Activated CD8-positive, alpha-beta memory T cell treated with anti-CD3 and anti-CD28 coated beads for 48 hours (primary cell): ENCODE measurements around the gene ETS1.

ENCODE experiments used
- DNase-seq, 3 experiments: peaks; one replicate each; pipeline ENCODE4 v3.0.0-alpha.2; 2020; ENCODE audit warnings: low read depth in 2 of 3, low spot score in 2 of 3

The ETS1 gene

DNA sequence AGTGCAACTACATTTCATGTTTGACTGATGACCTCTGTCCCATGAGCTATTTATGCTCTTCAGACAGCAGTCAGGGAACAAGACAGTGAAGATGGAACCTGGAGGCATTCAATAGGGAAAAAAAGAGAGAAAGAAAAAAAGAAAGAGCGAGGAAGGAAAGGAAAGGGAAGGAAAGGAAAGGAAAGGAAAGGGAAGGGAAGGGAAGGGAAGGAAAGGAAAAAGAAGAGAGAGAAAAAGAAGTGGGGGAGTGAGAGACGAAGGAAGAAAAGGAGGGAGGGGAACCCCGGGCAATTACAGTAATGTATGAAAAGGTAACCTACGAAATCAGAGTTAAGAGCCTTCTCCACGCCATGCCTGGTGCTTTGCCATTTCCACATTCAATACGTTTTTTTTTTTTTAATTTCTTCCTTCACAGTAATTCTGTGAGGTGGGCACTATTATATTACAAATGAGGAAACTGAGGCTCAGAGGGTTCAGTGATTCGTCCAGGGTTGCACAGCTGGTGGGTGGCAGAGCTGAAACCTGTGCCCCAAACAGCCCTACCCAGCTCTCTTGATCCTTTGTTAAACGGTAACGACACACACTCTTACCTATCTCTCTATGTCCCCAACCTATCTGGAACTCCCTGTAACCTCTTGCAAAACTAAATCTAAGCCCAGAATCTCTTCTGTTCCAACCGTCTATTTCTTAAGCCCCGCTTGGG is 39.3 kb downstream of the ETS1 start:
- no peak for DNase-seq

GRCh38 chr11:128546916-128547315 is 40.4 kb downstream of the ETS1 start:
- no peak for DNase-seq

DNA sequence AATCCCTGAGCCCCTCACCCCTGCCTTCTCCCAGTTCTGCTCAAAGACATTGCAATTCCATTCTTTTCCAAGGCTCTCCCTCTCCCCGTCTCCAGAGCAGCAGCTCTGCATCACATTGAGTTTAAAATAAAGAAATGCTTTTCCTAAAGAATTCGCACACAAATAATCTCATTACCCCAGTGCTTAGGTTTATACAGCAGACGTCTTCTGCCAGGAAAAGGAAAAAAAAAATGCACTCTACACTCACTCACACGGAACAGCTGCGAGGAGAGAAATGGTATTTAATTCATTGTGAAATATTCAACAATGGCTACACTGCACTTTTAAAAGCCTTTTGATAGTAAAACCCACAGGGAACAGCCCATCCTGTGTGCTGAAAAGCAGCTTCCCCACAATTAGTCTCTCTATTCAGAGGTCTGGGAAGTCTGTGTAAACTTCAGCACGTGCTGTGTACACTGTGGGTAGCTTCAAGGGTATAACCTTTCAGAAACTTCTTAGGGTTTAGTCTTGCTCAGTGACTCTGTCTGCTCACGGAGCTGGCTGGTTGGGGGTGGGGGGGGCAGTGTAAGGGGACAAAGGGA is 42.8 kb downstream of the ETS1 start:
- no peak for DNase-seq

- no peak for DNase-seq
Observed at GRCh38 chr11:128540469-128540868, 46.9 kb downstream of the ETS1 start.

DNA sequence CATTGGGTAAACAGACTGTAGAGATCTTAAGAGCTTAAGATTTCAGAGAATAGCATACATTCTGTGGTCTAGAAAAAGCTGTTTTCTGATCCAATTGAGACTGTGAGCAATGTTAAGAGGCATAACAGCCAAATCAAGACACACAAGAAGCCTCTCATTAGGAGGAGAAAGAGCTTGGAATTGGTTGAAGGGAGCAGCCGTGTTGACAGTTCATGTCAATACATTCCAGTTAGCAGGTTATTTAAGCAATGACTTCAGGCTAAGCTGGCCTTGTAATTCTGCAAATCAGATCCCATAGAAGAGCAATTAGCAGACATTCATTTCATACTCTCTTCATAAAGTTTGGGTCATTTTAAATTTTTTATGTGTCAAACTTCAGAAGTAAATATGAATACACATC is 50.9 kb downstream of the ETS1 start:
- no peak for DNase-seq

GRCh38 chr11:128535468-128536457 is 51.6 kb downstream of the ETS1 start:
- DNase-seq: no peak

GRCh38 chr11:128533472-128533871 is 53.9 kb downstream of the ETS1 start:
- DNase-seq: no peak

- DNase-seq: no peak
Observed at GRCh38 chr11:128532572-128533091, 54.7 kb downstream of the ETS1 start.

DNA sequence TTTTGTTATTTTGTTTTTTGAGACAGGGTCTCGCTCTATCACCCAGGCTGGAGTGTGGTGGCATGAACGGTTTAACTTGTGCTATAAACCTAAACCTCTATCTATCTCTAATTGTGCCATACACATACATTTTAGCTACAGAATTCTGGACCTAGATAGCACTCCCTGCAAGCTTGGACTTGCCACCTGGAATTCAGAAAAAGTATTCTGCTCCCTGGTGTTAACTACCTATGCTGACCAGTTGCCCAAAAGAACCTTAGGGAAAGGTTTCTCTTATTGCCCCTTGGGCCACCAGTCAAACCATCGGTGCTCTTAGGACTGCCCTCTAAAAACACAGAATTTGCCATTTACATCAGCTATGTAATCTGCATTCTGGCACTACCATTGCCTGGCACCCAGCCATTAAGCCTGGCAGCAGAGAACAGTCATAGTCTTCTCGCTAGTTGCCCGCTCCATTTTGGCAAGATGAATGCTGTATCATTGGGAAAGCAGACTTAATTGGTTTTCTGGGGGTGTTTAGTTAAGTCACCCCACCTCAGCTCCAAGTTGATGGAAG is 55.3 kb downstream of the ETS1 start:
- DNase-seq: no peak

GRCh38 chr11:128531588-128531987 is 55.8 kb downstream of the ETS1 start:
- DNase-seq: no peak

DNA sequence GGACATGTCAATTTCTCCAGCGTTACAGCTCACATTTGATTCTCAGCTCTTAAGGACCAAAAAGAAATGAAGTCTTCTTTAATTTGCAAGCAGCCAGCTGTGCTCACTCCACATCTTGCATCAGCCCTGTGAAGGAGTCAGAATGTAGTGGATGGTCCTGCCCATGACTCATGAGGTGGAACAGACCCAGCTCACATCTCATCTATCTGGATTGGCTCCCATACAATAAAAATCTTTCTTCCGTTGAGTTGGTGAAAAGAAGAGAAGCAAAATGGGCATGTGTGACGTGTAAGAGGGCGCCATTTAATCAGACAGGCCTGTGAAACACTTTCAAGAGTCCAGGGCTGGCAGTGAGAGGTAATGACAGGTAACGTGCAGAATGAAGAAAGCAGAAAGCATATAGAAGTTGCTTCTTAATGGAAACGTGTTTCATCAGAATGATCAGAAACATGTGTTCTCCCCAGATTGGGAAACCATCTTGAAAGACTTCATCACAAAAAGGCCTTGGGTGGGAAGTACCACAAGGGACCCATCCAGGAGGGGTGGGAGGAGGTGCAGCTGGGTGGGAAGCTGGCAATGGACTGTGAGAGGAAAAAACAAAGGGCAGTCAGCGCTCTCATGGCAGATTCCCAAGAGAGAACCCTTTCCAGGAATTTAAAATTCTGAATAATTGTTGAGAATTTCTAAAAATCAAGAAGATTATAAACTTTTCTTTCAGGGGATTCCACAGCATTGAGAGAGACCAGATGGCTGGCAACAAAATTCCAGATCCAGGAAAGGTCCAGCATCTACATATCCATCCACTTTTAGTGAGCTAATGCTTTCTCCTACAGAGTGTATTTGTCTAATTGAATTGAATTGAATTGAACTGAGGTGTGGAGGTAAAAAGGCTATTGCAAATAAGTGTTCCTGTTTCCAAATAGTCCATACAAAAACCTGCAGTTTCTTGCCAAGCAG is 57.0 kb downstream of the ETS1 start:
- DNase-seq: no peak

DNA sequence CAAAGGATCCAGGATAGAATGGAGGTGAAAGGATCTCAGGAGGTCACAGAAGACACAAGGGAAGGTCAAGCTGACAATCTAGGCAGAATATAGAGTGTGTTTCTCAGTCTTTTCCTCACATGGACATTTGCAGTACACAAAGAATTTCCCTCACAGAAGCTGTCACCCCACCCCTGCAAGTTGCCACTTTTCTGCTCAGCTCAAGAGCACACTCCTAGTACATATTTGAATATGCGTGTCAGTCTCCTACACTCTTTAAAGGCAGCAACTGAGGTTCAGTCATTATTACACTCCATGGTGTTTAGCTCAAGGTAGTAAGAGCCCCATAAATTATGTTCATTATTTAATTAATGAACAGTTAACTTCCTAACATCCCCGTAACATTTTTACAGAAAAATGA is 59.1 kb downstream of the ETS1 start:
- no peak for DNase-seq

DNA sequence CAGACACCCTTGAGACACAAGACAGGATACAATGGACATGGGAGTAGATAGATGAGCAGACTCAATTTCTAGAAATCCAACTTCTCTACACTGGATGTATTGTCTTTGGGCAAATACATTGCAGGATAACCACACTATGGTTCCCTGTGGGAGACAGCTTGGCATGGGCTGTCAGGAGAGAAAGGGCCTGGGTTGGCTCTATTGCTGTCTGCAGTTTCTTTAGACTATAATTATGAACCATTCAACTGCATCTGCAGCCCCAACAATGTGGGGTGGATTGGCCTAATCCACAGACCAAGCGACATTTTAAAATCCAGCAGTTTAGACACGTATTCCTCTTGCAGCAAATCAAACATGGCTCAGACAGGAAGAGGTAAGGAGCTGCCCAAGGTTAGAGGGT is 60.3 kb downstream of the ETS1 start:
- no peak for DNase-seq

DNA sequence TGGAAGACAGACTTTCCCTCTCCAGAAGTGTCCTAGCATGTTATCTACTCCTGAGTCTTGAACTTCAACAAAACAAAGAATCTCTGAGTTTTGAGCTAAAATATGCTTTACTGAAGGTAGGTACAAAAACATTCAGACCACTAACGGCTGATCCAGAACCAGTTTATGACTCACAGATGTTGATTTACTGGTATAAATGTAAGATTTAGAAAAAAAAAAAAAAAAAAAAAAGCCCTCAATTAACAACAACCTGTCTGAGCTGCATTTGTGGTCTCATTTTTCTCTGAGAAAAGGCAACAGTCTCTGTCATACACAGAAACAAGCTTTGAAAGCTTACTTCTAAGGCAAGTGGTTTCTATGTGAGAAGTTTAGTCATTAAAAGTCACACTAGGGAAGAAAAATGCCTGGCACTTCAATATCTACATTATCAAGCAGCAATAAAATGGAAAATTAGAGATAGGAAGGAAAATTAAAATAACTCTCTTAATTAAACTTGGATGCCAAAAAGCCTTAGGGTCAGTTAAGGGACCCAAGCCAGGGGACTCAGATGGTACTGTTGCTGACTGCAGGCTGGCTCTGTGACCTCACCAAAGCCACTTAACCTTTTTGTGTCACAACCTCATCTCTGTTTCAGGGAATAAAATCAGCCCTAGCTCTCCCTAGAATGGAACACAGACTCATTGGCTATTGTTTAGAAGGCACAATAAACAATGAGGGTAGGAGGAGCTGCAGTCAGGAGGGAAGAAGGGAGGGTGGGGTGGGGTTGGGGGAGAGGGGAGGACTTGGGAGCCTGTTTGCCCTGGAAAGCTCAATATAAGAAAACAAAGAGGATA is 61.7 kb downstream of the ETS1 start:
- no peak for DNase-seq

GRCh38 chr11:128524172-128524571 is 63.2 kb downstream of the ETS1 start:
- no peak for DNase-seq

DNA sequence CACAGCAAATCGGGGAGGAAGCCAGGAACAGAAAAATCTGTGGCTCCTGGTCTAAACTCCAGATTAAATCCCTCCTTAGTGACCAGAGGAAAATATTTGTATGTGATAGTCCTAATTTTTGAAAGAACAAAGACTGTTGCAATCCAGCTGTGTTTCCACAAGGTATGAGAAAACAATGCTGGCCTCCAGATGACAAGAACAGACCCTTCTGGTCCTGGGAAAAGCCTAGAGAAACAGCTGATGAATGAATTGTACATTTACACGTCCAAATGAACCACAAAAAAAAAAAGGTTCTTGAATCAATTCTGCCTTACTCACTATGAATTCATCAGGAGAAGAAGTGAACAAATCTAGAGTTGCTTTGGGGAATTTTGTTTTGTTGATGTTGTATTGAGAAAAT is 63.7 kb downstream of the ETS1 start:
- DNase-seq: no peak

- no peak for DNase-seq
Observed at GRCh38 chr11:128522943-128523518, 64.3 kb downstream of the ETS1 start.

- DNase-seq: peak in 2 of 3 experiments; percentile 82 to 88
Observed at GRCh38 chr11:128522055-128522942, 65.1 kb downstream of the ETS1 start.
